GM18858 (cell line): ENCODE measurements around the gene GMIP.
A peak's percentile ranks its signal among the peaks of the same experiment; 100 is the strongest.

Experiments used
- ATAC-seq: cut with Tn5 transposase; IDR thresholded peaks from one replicate; pipeline ENCODE4 v1.9.1; 2021; ENCODE audit not compliant: unreplicated experiment

The GMIP gene

DNA sequence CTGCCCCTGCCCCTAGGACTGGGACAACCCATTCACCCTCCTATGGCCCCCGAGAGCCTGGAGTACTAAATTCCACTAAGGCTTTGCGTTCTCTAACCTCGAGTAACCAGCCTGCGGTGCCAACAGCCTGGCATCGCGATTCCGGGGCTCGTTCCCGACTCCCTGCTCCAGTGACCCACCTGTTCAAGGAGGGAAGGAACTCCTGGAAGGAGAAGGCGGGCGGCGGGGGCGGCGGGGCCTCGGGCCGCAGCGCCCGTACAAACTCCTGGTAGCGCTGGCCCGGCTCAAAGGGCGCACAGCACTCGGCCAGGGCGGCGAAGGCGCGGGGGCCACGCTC is 6.3 kb downstream of the GMIP start:
- ATAC-seq = no peak

DNA sequence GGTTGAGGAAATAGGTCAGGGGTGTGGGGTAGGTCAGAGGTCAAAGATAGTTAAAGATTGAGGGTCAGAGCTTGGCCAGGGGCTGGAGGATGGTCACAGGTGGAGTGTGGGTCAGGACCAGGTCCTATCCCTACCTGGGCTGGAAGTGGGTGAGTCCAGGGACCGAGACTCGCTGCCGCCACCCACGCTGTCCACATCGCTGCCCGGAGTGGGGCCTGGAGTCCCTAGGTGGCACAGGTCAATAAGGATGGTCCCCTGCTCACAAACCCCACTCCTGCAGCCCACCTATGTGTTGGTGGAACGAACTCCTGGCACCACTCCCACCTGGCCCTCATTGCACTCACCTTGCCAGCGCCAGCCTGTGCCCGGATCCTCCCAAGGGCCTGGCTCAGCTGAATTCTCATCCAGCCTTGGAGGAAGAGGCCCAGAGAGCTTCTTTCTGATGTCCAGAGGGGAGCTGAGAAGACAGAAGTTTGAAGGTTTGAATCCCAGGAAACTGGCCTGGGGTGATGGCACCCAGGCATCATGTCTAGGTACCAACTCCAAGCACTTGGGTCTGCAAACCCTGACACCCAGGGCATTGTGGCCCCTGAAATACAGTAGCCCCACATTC is 6.8 kb downstream of the GMIP start:
- ATAC-seq = no peak

DNA sequence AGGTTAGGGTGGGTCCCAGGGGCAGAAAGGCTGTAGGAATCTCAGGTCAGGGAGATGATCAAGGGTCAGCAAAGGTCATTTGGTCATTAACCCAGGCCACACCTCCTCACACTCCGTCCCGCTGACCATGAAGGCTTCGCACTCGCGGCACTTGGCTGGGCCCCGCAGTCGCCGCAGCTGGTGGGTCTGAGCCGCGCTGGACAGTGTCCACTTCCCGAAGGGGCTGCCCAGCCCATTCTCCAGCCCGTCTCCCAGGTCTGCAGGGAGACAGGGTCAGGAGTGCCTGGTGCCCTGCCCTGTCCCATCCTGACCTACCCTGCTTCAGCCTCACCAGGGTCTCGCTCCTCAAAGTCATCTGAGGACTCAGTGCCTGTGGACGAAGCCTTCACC is 8.1 kb downstream of the GMIP start:
- ATAC-seq = no peak

DNA sequence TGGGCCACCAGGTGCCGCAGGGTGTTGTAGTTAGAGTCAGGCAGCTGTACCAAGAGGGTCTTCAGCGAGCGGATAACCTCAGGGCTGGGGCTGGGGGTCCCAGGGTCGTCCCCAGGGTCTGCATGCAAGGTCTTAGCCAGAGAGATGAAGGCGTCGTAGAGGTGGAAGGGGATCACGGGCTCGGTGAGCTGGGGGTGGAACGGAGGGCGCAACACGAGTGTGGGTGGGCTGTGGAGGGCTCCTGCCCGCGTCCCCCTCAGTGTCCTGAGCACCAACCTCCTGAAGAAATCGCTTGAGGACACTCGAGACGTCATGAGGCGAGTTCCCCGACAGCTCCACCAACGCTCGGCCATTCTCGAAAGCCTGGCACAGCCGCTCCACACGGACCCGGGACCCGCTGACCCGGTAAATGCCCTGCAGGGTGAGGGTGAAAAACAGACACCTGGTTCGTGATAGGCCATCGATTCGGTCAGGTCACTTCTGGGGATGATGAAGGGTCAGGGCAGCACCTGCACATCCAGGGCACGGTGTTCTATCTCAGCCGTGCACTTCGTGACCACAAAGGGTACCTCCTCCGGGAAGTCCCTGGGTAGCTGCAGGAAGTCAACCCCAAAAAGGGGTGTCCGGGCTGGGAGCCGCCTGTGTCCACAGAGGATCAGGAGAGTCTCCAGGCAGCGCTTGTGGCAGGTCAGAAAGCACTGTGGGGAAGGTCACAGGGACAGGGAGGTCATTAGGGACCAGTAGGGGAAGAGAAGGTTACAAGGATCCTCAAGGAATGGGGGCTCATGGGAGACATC is 8.7 kb downstream of the GMIP start:
- ATAC-seq = no peak

DNA sequence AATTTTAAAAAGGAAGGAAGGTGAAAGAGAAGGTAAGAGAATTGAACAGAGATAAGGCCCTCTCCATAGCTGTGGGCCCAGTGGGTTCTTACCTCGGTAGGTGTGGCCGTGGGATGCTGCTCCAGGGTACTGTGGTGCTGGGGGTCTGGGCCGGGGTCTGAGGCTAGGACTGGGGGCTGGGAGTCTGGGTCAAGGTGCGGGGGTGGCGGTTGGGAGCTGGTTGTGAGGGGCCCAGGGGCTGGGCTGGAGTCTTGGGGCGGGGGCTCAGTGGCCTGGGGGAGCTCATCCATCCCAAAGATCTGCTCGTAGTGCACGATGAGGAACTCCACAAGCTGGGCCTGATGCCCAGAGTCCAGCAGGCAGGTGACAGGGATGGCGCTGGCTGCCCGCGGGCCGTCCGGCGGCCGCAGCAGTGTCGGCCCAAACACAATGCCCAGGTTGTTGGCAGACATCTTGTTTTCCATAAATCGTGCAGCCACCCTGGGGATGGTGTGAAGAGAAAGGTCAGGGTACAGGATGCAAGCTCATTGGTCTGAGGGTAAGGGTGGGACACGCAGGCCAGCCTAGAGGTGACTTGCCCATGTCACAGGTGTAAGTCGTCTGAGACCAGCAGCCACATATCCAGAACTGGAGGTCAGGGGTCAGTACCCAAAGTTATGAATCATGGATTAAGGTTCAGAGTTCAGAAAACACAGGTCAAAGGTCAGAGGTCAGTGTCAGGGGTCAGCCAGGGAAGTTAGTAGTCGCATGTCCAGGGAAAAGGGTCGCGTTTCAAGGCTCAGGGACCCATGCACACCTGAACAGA is 9.5 kb downstream of the GMIP start:
- no peak for ATAC-seq

DNA sequence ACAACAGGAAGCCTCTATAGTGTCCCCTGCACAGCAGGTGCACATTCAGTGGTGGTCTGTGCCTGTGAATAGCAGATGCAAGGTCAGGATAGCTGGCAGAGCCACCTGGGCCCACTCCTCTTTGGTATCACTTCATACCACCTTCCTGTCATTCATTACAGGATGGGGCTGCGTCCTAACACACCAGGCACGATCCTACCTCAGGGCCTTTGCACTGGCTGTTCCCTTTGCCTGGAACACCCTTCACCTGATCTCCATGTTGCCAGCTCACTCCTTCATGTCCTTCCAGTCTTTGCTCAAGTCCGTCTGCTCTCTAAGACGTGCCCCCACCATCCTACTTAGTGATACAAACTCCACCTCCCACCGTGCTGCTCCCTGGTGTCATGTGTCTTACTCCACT is 10.8 kb downstream of the GMIP start:
- ATAC-seq = no peak

DNA sequence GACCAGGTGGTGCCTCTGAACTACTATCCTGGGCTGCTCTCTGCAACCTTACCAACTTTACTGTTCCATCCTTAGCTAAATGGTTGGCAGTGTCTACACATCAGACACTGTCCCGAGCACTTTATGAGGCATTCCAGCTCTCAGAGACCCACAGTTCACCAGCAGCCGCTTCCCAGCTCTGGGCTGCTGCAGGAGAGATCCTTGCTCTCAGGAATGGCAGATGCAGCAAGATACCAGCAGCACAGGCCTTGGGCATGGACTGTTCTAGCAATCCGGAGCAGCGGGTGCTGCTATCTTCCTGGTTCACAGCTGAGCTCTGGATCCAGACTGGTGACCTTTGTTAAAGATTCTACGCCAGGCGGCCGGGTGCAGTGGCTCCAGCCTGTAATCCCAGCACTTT is 12.1 kb downstream of the GMIP start:
- no peak for ATAC-seq

DNA sequence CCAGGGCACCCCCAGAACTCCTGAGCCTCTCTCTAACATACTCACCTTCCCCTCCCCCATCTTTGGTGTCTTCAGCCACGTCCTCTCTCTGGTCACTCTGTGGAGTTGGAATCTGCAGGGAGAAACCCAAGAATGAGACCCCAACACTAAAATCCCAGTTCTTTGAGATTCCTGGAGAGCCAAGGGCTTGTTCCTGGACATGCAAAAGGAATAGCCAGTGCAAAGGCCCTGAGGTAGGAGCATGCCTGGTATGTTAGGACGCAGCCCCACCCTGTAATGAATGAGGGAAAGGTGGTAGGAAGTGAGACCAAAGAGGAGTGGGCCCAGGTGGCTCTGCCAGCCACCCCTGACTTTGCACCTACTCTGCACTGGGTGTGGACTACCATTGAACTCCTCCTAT is 13.0 kb downstream of the GMIP start:
- ATAC-seq = no peak

DNA sequence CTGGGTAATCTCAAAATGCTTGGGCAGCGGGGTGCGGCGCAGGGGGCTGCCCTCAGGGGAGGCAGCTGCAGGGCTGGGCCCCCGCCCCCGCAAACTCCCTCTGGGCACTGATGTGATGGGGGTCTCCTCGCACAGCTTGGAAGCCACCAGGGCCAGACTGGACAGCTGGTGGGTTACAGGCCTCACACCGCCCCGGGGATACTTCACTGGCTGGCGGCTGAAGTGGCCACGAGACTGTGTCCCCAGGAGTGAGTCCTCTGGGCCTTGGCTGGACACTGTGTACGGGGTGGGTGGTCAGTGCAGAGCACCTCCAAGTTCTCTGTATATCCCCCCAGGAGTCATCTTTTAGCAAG is 13.4 kb downstream of the GMIP start:
- ATAC-seq = no peak

DNA sequence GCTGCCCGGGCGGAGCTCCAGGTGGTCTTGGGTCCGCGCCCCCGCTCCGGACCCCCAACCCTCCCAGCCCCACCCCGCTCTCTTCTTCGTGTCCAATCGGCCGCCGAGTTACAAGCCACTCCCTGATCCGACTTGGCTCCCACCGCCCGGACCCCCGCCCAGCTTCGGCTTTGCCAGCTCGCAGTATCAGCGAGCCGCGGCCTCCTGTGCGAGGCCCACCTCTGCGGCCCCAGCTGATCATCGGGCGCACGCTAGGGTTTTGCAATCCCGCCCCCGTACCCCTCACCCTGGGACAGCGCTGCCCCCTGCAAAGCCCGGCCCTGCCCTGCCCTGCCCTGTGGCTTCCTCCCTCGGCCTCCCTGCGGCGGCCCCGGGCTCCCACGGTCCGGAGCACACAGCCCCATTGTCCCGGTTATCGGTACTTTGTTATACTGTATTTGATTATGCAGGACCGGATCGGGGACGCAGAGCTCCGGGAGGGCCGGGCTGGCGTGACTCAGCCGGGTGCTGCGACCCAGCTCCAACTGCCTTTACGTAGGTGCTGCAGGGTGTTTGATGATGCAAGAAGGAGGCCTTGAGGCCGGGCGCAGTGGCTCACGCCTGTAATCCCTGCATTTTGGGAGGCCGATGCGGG is 14.8 kb downstream of the GMIP start:
- no peak for ATAC-seq

DNA sequence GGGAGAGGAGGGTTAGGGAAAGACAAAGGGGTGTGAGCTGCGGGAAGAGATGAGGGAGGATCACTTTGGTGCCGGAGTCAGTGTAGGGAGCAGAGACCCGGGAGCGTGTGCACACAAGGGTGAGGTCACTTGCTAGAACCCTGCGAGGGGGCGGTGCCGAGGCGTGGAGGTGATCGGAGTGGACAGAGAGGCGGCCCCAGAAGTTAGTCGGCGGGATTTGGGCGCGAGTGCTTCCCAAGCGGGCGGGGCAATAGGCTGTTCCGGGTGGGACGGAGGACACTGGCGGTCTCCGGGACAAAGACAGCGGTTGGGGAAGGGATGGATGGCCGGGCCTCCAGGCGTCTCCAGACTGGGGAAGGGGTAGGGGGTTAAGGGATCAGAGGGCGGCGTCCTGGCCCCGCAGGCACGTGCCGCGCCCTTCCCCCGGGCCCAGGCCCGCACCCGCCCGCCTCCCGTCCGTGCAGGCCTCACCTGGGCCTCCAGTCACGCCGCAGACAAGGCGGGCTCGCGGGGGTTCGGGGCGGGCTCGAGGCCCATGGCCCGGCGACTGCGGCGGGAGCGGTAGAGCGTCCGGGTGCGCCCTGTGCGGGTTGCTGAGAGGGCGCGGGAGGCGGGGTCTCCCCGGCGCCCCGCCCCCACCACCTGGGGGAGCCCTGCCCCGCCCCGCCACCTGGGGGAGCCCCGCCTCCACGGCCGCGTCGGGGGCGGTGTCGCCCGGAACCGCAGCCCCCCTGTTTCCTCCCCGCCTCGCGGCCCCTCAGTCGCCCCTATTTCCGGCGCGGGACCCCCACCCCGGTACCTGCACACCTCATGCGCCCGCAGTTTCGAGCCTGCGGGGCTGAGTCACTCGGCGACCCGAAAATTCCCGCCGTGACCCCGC is 15.6 kb downstream of the GMIP start, which contains the start of gene LPAR2:
LPAR2 (minus strand) TSS at position 600 of the 880 bp plus-strand sequence. CDS start 945 bp downstream, outside the sequence.
- no peak for ATAC-seq

DNA sequence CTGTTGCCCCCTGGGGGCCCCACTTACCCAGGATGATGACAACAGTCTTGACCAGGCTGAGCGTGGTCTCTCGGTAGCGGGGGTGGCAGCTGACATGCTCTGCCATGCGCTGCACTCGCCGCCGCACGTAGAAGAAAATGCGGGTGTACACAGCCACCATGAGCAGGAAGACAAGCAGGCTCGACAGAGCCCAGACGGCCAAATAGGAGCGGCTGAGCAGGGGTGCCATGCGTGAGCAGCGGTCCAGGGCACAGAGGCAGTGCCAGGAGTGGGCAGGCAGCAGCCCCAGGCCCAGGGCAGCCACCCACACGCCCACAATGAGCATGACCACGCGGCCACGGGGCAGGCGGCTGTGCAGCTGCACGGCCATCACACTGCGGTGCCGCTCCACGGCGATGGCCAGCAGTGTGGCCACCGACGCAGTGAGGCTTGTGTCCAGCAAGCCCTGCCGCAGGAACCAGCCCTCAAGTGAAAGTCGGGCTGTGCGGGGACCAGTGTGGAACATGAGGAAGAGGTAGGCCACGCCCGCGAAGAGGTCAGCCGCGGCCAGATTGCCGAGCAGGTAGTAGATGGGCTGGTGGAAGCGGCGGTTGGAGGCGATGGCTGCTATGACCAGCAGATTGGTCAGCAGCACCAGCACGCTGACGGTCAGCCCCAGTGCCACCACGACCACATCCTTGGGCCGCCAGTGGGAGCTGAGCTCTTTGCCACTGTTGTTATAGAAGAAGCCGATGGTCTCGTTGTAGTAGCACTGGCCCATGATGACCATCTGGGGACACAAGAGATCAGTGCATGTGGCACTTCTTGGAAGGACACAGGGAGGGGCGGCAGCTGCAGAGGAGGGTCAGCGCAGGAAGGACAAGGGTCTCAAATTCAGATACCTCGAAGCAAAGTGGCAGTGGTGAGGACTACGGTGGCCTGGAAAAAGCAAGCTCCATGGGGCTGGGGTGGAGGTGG is 16.7 kb downstream of the GMIP start:
- no peak for ATAC-seq

DNA sequence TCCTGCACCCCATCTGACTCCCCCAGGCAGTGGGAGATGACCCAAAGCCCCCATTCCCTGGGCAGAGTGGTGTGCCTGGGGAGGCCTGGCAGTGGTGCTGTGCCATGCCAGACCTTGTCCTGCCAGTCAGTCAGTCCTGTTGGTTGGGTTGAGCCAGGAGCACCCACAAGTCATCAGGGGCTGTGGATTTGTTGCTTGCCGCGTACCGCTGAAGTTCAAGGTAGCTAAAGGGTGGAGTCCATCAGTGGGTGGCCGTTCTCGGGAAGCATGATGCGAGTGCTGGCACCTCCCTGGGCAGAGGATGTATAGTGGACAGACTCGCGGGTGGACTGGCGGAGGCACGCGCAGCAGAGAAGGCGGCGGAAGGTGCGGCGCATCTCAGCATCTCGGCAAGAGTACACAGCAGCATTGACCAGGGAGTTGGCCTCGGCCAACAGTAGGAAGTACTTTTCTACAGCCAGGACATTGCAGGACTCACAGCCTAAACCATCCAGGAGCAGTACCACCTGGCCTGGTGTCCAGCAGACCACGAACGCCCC is 19.4 kb downstream of the GMIP start:
- no peak for ATAC-seq

DNA sequence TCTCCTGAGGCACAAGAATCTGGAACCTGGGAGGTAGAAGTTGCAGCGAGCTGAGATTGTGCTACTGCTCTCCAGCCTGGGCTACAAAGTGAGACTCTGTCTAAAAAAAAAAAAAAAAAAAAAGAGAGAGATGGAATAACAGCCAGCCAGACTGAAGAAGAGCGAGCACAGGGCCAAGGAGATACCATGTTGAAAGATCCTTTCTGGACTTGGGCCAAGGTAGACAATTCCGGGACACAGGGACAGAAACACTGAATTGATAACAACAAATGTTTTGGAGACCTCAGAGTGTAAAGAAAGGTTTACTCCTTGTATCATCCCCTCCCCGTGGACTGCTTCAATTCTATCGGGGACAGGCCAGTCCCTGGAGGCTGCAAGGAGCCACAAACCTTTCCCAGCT is 20.1 kb downstream of the GMIP start:
- no peak for ATAC-seq

DNA sequence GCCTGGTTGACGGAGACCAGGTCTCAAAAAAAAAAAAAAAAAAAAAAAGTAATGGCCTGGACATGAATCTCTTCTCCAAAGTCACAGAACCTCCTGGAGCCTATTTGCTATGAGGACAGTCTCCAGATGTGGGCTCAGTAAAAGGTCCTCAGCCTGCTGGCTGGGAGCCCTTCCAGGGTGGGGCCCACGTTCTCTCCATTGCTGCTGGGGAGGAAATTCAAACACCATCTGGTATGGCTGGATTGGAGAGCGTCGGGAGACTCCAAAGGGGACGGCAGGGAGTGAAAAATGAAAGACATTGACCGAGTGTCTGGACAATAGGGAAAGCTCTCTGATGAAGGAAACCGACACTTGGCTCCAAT is 23.6 kb downstream of the GMIP start:
- no peak for ATAC-seq

DNA sequence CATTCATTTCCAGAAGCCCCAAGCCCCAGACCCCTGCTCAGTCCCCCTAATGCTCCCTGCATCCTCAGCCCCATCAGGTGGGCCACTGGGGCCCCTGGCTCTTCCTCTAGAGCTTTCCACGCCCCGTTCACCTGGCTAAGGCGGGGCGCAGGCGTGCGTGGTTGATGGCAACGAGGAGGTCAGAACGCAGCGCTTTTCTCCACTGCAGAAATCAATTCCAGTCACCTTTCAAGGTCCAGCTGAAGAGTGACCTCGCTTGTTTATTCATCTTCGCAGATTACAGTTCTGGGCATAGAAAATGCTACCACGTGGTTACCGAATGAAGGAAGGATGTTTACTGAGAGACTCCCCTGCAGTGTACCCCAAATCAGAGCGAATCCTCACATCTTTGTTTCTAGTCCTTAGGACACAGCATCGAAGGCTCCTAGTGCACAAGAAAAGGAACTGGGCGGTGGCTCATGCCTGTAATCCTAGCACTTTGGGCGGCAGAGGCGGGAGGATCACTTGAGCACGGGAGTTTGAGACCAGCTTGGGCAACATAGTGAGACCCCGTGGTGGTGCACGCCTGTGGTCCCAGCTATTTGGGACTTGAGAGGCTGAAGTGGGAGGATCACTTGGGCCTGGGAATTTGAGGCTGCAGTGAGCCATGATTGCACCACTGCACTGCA is 24.1 kb downstream of the GMIP start:
- ATAC-seq = no peak

DNA sequence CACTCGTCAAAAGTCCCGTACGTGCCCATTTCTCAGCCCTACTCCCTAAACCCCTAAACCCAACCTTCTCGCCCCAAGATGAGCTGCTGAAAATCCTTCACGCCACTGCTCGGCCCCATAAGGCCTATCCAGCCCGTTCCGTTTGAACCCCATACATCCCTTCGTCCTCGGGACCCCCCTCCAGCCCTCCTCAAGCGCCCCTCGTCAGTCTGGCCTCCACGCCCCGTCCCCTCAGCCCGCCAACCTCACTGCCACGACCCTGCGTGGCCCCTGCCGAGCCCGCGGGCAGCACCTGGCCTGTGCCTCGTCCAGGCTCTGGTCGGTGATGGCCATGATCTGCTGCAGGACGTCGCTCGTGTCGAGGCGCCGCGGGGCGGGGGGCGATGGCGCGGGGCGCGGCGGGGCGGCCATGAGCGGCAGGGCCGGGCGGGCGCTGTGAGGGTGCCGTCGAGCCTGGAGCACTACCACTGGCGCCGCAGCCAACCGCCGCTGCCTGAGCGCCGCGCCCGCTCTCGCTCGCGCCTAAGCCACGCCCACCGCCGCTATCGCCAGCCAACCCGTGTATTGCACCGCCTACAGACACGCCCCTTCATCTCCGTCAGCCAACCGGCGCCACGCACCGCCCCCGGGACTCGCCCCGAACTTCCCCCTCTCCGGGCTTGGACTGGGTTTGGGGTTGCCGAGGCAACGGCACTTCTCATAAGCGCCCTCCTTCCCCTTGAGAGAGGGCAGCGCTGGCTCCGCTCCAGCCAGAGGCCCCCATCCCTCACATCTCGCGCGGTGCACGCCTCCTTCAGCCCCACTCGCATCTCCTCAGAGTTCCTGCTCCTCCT is 25.0 kb downstream of the GMIP start, which contains the start of gene PBX4:
PBX4 (minus strand) TSS at position 469 of the 833 bp plus-strand sequence; CDS start at position 411, 58 bp downstream.
- peak; percentile 86 for ATAC-seq

DNA sequence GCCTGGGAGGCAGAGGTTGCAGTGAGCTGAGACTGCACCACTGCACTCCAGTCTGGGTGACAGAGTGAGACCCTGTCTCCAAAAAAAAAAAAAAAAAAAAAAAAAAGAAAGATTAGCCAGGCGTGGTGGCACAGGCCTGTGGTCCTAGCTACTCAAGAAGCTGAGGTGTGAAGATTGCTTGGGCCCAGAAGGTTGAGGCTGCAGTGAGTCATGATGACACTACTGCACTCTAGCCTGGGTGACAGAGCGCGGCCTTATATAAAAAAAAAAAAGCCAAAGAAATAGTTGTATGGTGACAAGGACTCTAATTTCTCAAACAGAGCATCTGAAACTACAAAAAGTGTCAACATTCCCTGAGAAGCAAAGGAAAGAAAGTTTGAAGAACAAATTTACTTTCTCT is 28.4 kb downstream of the GMIP start:
- ATAC-seq = no peak
